Fibroblast of pulmonary artery (primary cell): ENCODE measurements around the gene FAXDC2.

ENCODE experiments used
- DNase-seq: peaks from one replicate; pipeline ENCODE4 v3.0.0-alpha.2; 2010; ENCODE audit warnings: low read depth
- H3K4me3 ChIP-seq: replicated peaks from 2 replicates; pipeline ENCODE4 v1.5.1; 2011; ENCODE audit warnings: low read depth, mild to moderate bottlenecking, control low read depth, low read length, moderate library complexity
- CTCF ChIP-seq: IDR thresholded peaks from 2 replicates; pipeline ENCODE4 v1.5.1; 2011; ENCODE audit warnings: mild to moderate bottlenecking, control low read depth, low read length, inconsistent platforms; ENCODE audit errors: missing control alignments

The FAXDC2 gene

GRCh38 chr5:154893381-154893780 lies 43.0 kb upstream of the FAXDC2 start:
- H3K4me3 ChIP-seq: no peak overlapping the region
- TF ChIP-seq CTCF: no peak
- no peak for DNase-seq

- DNase-seq: no peak
- TF ChIP-seq CTCF: no peak
- H3K4me3 ChIP-seq: no peak overlapping the region
These were observed 42.0 kb upstream of the FAXDC2 start for GRCh38 chr5:154892369-154892771.

- no peak for DNase-seq
- no peak for TF ChIP-seq CTCF
- H3K4me3 ChIP-seq: no peak overlapping the region
These were observed 35.0 kb upstream of the FAXDC2 start for GRCh38 chr5:154885439-154885838.

- no peak for DNase-seq
- no peak for TF ChIP-seq CTCF
- no peak overlapping the region for H3K4me3 ChIP-seq
These were observed 34.0 kb upstream of the FAXDC2 start for GRCh38 chr5:154884424-154884823.

GRCh38 chr5:154881986-154882385 lies 31.6 kb upstream of the FAXDC2 start:
- peak; percentile 68 for DNase-seq
- TF ChIP-seq CTCF: no peak

GRCh38 chr5:154878642-154879335 lies 28.4 kb upstream of the FAXDC2 start:
- no peak for DNase-seq
- no peak overlapping the region for H3K4me3 ChIP-seq
- TF ChIP-seq CTCF: no peak

More at GRCh38 chr5:154881986-154882385, 31.6 kb upstream of the FAXDC2 start:
- no peak overlapping the region for H3K4me3 ChIP-seq

GRCh38 chr5:154873791-154874331 lies 23.5 kb upstream of the FAXDC2 start:
- H3K4me3 ChIP-seq: no peak overlapping the region
- no peak for DNase-seq
- TF ChIP-seq CTCF: no peak
